Lower lobe of right lung (tissue), 2 donors: Measurements from ENCODE around the gene EMP3. TPM values are rescaled to one million over a fixed set of nuclear protein-coding genes. Genes with fewer than 3 reads are reported as not detected.

Source experiments
- ATAC-seq, 2 donors: fragments of 200-7000 bp; cut with Tn5 transposase; one replicate each; pipeline ENCODE4 v1.9.1; 2020 to 2022; ENCODE audit warnings: mild to moderate bottlenecking in 2 of 2, moderate library complexity in 2 of 2
- DNase-seq: peaks from one replicate; pipeline ENCODE4 v3.0.0-alpha.2; 2020
- H3K27ac ChIP-seq: fragments of 200-600 bp; one replicate; pipeline ENCODE4 v1.8.0; 2022
- H3K27me3 ChIP-seq: fragments of 200-600 bp; one replicate; pipeline ENCODE4 v1.8.0; 2022; ENCODE audit warnings: low read depth
- H3K36me3 ChIP-seq: fragments of 200-600 bp; one replicate; pipeline ENCODE4 v1.8.0; 2022; ENCODE audit warnings: mild to moderate bottlenecking
- H3K4me1 ChIP-seq: fragments of 200-600 bp; one replicate; pipeline ENCODE4 v1.8.0; 2022
- H3K4me3 ChIP-seq: fragments of 200-600 bp; one replicate; pipeline ENCODE4 v1.8.0; 2022; ENCODE audit warnings: mild to moderate bottlenecking
- H3K9me3 ChIP-seq: fragments of 200-600 bp; one replicate; pipeline ENCODE4 v1.8.0; 2022
- intact Hi-C: fragments of 100-400 bp; cut with DNase I; formaldehyde crosslinking; loops from one replicate; pipeline ENCODE4 v1.11.0; 2022
- total RNA-seq: library from RNA; stranded (reverse); fragmentation: NEBNext Ultra II Directional; extraction: Animal tissue kit (Norgen Biotek cat#: 25700); gene quantifications from one replicate; pipeline ENCODE4 v1.2.1, GENCODE V29; 2021
- TF ChIP-seq, protein P1 (sequence below): fragments of 200-600 bp; IDR thresholded peaks from one replicate; pipeline ENCODE4 v1.8.0; 2022; ENCODE audit warnings: antibody characterized with exemption, mild to moderate bottlenecking
- donor health status: DM: no; HTN: yes; CAD: no; lungs with severe emphysema.

EMP3 gene
- total RNA-seq, 1 donor from 2014 or later, result 123 TPM

DNA sequence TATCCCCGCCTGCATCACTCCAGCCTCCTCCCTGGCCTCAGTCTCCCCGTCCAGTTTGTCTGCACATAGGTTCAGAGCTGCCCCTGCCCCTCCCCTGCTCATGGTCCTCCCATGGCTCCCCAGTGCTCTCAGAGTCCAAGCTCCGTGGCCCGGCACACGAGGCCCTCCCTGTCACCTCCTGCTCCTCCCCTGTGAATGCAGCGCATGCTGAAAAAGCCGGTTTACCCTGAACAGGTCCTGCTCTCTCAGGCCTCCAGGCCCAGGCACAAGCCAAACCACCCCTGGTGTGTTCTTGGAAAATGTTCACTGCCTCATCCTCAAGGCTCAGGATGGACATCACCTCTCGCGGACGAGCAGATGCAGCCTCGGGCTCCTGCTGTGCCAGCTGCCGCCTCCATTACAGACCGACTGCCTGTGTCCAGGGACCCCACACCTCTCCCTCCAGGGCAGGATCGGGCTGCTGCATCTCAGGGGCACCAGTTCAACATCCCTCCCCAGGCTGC lies 13.0 kb downstream of the EMP3 start:
- TF ChIP-seq, protein P1, sequence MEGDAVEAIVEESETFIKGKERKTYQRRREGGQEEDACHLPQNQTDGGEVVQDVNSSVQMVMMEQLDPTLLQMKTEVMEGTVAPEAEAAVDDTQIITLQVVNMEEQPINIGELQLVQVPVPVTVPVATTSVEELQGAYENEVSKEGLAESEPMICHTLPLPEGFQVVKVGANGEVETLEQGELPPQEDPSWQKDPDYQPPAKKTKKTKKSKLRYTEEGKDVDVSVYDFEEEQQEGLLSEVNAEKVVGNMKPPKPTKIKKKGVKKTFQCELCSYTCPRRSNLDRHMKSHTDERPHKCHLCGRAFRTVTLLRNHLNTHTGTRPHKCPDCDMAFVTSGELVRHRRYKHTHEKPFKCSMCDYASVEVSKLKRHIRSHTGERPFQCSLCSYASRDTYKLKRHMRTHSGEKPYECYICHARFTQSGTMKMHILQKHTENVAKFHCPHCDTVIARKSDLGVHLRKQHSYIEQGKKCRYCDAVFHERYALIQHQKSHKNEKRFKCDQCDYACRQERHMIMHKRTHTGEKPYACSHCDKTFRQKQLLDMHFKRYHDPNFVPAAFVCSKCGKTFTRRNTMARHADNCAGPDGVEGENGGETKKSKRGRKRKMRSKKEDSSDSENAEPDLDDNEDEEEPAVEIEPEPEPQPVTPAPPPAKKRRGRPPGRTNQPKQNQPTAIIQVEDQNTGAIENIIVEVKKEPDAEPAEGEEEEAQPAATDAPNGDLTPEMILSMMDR, result no peak
- no peak overlapping the region for H3K27ac ChIP-seq
- no peak overlapping the region for H3K4me3 ChIP-seq
- no peaks in the 10 kb centered on the region for H3K27me3 ChIP-seq
- ATAC-seq, result no peak
- no peak for DNase-seq
- no peaks in the 10 kb centered on the region for H3K9me3 ChIP-seq
- H3K36me3 ChIP-seq, result peaks cover 7% of the 10 kb centered on the region
- H3K4me1 ChIP-seq, result peaks cover 9% of the 10 kb centered on the region
- intact Hi-C loops, result no loop called here

DNA sequence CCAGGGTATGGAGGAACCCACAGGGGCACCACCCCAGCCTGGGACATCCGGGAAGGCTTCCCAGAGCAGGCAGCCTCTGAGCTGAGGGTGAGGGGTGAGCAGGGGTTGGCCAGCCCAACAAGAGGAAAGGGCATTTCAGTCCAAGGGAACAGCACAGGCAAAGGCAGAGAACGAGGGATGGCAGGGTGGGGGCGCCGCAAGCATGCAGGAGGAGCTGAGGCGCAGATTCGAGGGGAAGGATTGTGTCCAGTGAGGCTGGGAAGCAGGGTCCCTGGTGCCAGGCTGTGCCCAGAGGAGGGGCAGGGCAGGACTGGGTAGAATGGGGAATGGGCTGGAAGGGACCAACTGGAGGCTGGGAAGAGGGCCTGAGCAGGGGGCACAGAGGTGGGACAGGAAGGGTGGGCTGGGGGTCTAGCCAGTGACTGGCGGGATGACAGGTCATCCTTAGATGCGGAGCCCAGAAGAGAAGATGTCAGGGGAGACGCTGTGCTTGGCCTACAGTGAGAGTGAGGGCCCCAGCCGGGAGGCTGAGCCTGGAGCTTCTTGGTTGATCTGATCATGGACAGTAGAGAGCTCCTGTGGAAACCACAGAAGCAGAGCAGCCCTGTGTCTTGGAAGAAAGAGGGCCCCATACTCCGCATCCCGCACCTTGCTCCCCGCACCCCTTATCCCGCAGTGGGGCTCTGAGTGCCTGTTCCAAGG lies 13.6 kb downstream of the EMP3 start:
- Histone ChIP-seq H3K27ac (no peak overlapping the region), H3K36me3 (peaks cover 7% of the 10 kb centered on the region), H3K4me1 (peaks cover 2% of the 10 kb centered on the region), H3K4me3 (no peak overlapping the region), H3K9me3 (no peaks in the 10 kb centered on the region), H3K27me3 (no peaks in the 10 kb centered on the region)
- DNase-seq (no peak), ATAC-seq (no peak)
- intact Hi-C loops, result no loop called here
- TF ChIP-seq, protein P1, result no peak

DNA sequence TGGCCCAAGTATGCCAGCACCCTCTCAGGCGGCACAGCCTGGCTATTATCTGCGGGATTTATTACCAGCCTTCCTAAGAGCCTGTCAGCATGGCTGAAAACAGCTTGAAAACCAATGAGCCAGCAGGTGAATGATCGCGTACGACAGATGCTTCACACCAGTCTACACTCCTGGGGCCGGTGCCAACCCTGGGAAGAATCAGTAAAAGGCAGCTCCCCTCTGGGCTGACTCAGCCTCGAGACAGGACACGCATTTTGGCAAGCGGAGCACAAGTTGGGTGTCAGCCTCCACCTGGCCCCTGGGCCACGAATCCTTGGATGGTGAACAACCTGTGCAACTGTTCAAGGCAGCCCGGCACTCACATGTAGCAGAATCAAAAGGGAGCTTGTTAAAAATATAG lies 15.6 kb downstream of the EMP3 start:
- no peaks in the 10 kb centered on the region for H3K4me1 ChIP-seq
- H3K9me3 ChIP-seq, result no peaks in the 10 kb centered on the region
- H3K27ac ChIP-seq, result no peak overlapping the region
- TF ChIP-seq, protein P1, result no peak
- H3K4me3 ChIP-seq, result no peak overlapping the region
- intact Hi-C loops, result no loop called here
- ATAC-seq (no peak), DNase-seq (no peak)
- H3K27me3 ChIP-seq, result no peaks in the 10 kb centered on the region
- peaks cover 7% of the 10 kb centered on the region for H3K36me3 ChIP-seq

DNA sequence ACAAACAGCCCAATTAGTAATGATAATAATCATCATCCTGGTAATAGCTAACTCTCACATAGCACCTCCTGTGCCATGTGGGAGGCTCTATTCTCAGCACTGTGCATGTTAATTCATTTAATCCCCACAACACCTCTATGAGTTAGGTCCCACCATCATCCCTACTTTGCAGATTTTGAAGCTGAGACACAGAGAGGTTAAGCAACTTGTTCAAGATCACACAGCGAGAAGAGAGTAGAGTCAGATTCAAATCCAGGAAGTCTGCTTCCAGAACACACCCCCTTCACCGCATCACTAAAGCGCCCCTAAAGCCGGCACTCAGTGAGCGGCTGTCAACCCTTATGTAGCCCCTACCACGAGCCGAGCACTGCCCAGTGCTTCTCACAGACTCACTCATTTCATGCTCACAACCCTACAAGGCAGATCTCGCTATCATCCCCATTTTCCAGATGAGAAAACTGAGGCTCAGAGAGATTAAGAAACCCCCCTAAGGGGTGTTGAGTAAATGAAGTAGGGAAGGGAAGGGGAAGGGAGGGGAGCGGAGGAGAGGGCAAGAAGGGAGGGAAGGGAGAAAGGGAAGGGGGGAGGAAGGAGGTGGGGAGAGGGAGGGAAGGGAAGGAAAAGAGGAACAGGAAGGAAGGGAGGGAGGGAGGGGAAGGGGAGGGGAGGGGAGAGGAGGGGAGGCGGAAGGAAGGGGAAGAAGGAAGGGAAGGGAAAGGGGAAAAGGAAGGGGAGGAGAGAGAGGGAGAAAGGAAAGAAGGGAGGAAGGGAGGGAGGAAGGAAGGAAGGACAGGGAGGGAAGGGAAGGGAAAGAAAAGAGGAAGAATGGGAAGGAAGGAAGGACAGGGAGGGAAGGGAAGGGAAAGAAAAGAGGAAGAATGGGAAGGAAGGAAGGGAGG lies 16.4 kb downstream of the EMP3 start:
- ATAC-seq (no peak), DNase-seq (no peak)
- Histone ChIP-seq H3K27ac (no peak overlapping the region), H3K4me3 (no peak overlapping the region), H3K9me3 (no peaks in the 10 kb centered on the region), H3K27me3 (no peaks in the 10 kb centered on the region), H3K36me3 (peaks cover 7% of the 10 kb centered on the region), H3K4me1 (no peaks in the 10 kb centered on the region)
- TF ChIP-seq, protein P1, result no peak
- intact Hi-C loops, result no loop called here

DNA sequence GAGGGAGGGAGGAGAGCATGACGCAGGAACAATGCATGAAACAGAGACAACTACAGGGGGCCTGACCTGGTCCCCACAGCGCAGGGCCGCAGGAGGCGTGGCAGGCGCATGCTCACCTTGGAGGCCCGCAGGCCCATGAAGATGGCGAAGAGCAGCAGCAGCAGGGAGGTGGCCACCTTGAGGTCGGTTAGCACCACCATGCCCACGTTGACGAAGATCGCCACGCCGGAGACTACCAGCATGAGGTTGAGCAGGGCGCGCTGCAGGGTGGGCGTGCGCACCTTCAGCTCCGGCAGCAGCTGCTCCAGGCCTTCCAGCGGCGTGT lies 17.0 kb downstream of the EMP3 start:
- intact Hi-C loops, result no loop called here
- Histone ChIP-seq H3K4me3 (no peak overlapping the region), H3K27me3 (no peaks in the 10 kb centered on the region), H3K4me1 (no peaks in the 10 kb centered on the region), H3K36me3 (peaks cover 7% of the 10 kb centered on the region), H3K27ac (no peak overlapping the region), H3K9me3 (no peaks in the 10 kb centered on the region)
- TF ChIP-seq, protein P1, result no peak
- DNase-seq, result no peak
- ATAC-seq, result no peak
